ENCODE results near the gene SUFU.

Gene SUFU

GRCh38 chr10:102467971-102468438 lies 35.8 kb upstream of the SUFU start:
- ATAC-seq (replicated peaks; ENCODE audit: extremely low read depth, poor library complexity, severe bottlenecking) = no peak
- DNase-seq (ENCODE audit: low spot score in 2 of 2) = no peak
- Mint-ChIP-seq H3K4me1 (peaks cover 10% of the 10 kb centered on the region), H3K27ac (ENCODE audit: low read depth) (no peak overlapping the region), H3K9me3 (no peaks in the 10 kb centered on the region), H3K4me3 (no peak overlapping the region), H3K27me3 (no peaks in the 10 kb centered on the region), H3K36me3 (ENCODE audit: insufficient read depth) (peaks cover 1% of the 10 kb centered on the region)

GRCh38 chr10:102468683-102469082 lies 35.1 kb upstream of the SUFU start:
- Mint-ChIP-seq H3K9me3 (no peaks in the 10 kb centered on the region), H3K4me3 (no peak overlapping the region), H3K36me3 (ENCODE audit: insufficient read depth) (peaks cover 4% of the 10 kb centered on the region), H3K4me1 (peaks cover 17% of the 10 kb centered on the region), H3K27ac (ENCODE audit: low read depth) (no peak overlapping the region), H3K27me3 (no peaks in the 10 kb centered on the region)
- DNase-seq (ENCODE audit: low spot score in 2 of 2) (no peak), ATAC-seq (replicated peaks; ENCODE audit: extremely low read depth, poor library complexity, severe bottlenecking) (no peak)

- no peak for DNase-seq (ENCODE audit: low spot score in 2 of 2)
- Mint-ChIP-seq H3K27me3 (no peaks in the 10 kb centered on the region), H3K36me3 (ENCODE audit: insufficient read depth) (peaks cover 6% of the 10 kb centered on the region), H3K4me3 (no peak overlapping the region), H3K9me3 (no peaks in the 10 kb centered on the region), H3K27ac (ENCODE audit: low read depth) (no peak overlapping the region), H3K4me1 (peaks cover 24% of the 10 kb centered on the region)
- no peak for ATAC-seq (replicated peaks; ENCODE audit: extremely low read depth, poor library complexity, severe bottlenecking)
Observed at GRCh38 chr10:102470579-102471546, 32.9 kb upstream of the SUFU start.

GRCh38 chr10:102473445-102474331 lies 30.1 kb upstream of the SUFU start:
- Mint-ChIP-seq H3K4me1 (peaks cover 24% of the 10 kb centered on the region), H3K27ac (ENCODE audit: low read depth) (peak overlapping the region; percentile 47), H3K9me3 (no peaks in the 10 kb centered on the region), H3K4me3 (peak overlapping the region; percentile 33), H3K27me3 (no peaks in the 10 kb centered on the region), H3K36me3 (ENCODE audit: insufficient read depth) (peaks cover 9% of the 10 kb centered on the region)
- peak; percentile 43 for ATAC-seq (replicated peaks; ENCODE audit: extremely low read depth, poor library complexity, severe bottlenecking)
- no peak for DNase-seq (ENCODE audit: low spot score in 2 of 2)

GRCh38 chr10:102475451-102476040 lies 28.2 kb upstream of the SUFU start:
- DNase-seq (ENCODE audit: low spot score in 2 of 2) (no peak), ATAC-seq (replicated peaks; ENCODE audit: extremely low read depth, poor library complexity, severe bottlenecking) (no peak)
- peaks cover 25% of the 10 kb centered on the region for H3K4me1 Mint-ChIP-seq
- H3K9me3 Mint-ChIP-seq = no peaks in the 10 kb centered on the region
- H3K27ac Mint-ChIP-seq (ENCODE audit: low read depth) = no peak overlapping the region
- peaks cover 19% of the 10 kb centered on the region for H3K36me3 Mint-ChIP-seq (ENCODE audit: insufficient read depth)
- no peak overlapping the region for H3K4me3 Mint-ChIP-seq
- H3K27me3 Mint-ChIP-seq = no peaks in the 10 kb centered on the region

- Mint-ChIP-seq H3K36me3 (ENCODE audit: insufficient read depth) (peaks cover 28% of the 10 kb centered on the region), H3K4me3 (no peak overlapping the region), H3K27ac (ENCODE audit: low read depth) (no peak overlapping the region), H3K4me1 (peaks cover 25% of the 10 kb centered on the region), H3K9me3 (no peaks in the 10 kb centered on the region), H3K27me3 (no peaks in the 10 kb centered on the region)
- no peak for ATAC-seq (replicated peaks; ENCODE audit: extremely low read depth, poor library complexity, severe bottlenecking)
- DNase-seq (ENCODE audit: low spot score in 2 of 2) = no peak
Observed at GRCh38 chr10:102476466-102477141, 27.2 kb upstream of the SUFU start.

- no peak for DNase-seq (ENCODE audit: low spot score in 2 of 2)
- H3K36me3 Mint-ChIP-seq (ENCODE audit: insufficient read depth) = peaks cover 45% of the 10 kb centered on the region
- ATAC-seq (replicated peaks; ENCODE audit: extremely low read depth, poor library complexity, severe bottlenecking) = no peak
- H3K4me3 Mint-ChIP-seq = no peak overlapping the region
- no peak overlapping the region for H3K27ac Mint-ChIP-seq (ENCODE audit: low read depth)
- no peaks in the 10 kb centered on the region for H3K9me3 Mint-ChIP-seq
- H3K4me1 Mint-ChIP-seq = peaks cover 6% of the 10 kb centered on the region
- H3K27me3 Mint-ChIP-seq = no peaks in the 10 kb centered on the region
Observed at GRCh38 chr10:102479651-102480050, 24.1 kb upstream of the SUFU start.

- no peak for DNase-seq (ENCODE audit: low spot score in 2 of 2)
- H3K27me3 Mint-ChIP-seq = no peaks in the 10 kb centered on the region
- no peaks in the 10 kb centered on the region for H3K9me3 Mint-ChIP-seq
- H3K27ac Mint-ChIP-seq (ENCODE audit: low read depth) = peak overlapping the region; percentile 68
- H3K4me1 Mint-ChIP-seq = peaks cover 6% of the 10 kb centered on the region
- no peak overlapping the region for H3K4me3 Mint-ChIP-seq
- no peak for ATAC-seq (replicated peaks; ENCODE audit: extremely low read depth, poor library complexity, severe bottlenecking)
- peaks cover 53% of the 10 kb centered on the region for H3K36me3 Mint-ChIP-seq (ENCODE audit: insufficient read depth)
Observed at GRCh38 chr10:102480396-102480795, 23.4 kb upstream of the SUFU start.

GRCh38 chr10:102484021-102484420 lies 19.8 kb upstream of the SUFU start:
- H3K27me3 Mint-ChIP-seq = no peaks in the 10 kb centered on the region
- H3K36me3 Mint-ChIP-seq (ENCODE audit: insufficient read depth) = peaks cover 81% of the 10 kb centered on the region
- no peak for ATAC-seq (replicated peaks; ENCODE audit: extremely low read depth, poor library complexity, severe bottlenecking)

GRCh38 chr10:102485093-102485784 lies 18.5 kb upstream of the SUFU start:
- ATAC-seq (replicated peaks; ENCODE audit: extremely low read depth, poor library complexity, severe bottlenecking) (no peak), DNase-seq (ENCODE audit: low spot score in 2 of 2) (no peak)
- H3K27ac Mint-ChIP-seq (ENCODE audit: low read depth) = no peak overlapping the region
- H3K27me3 Mint-ChIP-seq = no peaks in the 10 kb centered on the region
- no peaks in the 10 kb centered on the region for H3K4me1 Mint-ChIP-seq
- H3K36me3 Mint-ChIP-seq (ENCODE audit: insufficient read depth) = peaks cover 86% of the 10 kb centered on the region
- no peaks in the 10 kb centered on the region for H3K9me3 Mint-ChIP-seq
- no peak overlapping the region for H3K4me3 Mint-ChIP-seq

More at GRCh38 chr10:102484021-102484420, 19.8 kb upstream of the SUFU start:
- DNase-seq (ENCODE audit: low spot score in 2 of 2) = no peak
- no peak overlapping the region for H3K4me3 Mint-ChIP-seq
- H3K27ac Mint-ChIP-seq (ENCODE audit: low read depth) = no peak overlapping the region
- peaks cover 3% of the 10 kb centered on the region for H3K4me1 Mint-ChIP-seq
- no peaks in the 10 kb centered on the region for H3K9me3 Mint-ChIP-seq

GRCh38 chr10:102491136-102491535 lies 12.6 kb upstream of the SUFU start:
- Mint-ChIP-seq H3K9me3 (no peaks in the 10 kb centered on the region), H3K27me3 (no peaks in the 10 kb centered on the region), H3K4me1 (peaks cover 18% of the 10 kb centered on the region), H3K36me3 (ENCODE audit: insufficient read depth) (peaks cover 53% of the 10 kb centered on the region), H3K4me3 (no peak overlapping the region), H3K27ac (ENCODE audit: low read depth) (no peak overlapping the region)
- DNase-seq (ENCODE audit: low spot score in 2 of 2) (no peak), ATAC-seq (replicated peaks; ENCODE audit: extremely low read depth, poor library complexity, severe bottlenecking) (no peak)

Measured in central memory CD8-positive, alpha-beta T cell (primary cell).